OCI-LY3 (cell line): ENCODE results near the gene KCNAB1.

Experiments
- EZH2phosphoT487 ChIP-seq: fragments of 200-600 bp; shearing (Covaris generic); IDR thresholded peaks from 2 replicates; pipeline ENCODE4 v1.6.1; 2018; ENCODE audit warnings: antibody characterized with exemption, mixed run types, low read depth
- TF ChIP-seq, protein P1 (sequence below): fragments of 200-600, 300-600 bp; sonication (generic); IDR thresholded peaks from 2 replicates; pipeline ENCODE4 v1.5.1; 2014; ENCODE audit warnings: antibody characterized with exemption, low read length, low read depth

DNA sequence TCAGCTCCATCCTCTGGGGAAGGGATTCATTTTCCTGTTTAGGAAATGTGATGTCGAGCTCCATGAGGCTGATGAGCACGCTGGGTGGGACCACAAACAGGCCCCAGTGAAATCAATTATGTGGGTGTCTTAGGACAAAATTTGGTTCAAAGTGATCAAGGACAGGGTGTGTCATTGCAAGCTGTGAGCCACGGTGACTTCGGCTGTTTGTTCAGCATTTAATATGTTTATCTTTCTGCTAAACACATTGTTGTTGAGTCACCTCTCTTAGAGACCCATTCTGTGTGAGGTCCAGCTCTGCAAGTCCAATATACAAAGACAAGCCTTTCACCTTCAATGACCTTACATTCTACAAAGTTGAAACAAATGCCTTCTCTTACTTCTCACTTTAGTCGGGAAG, 393.2 kb downstream of the KCNAB1 start:
- TF ChIP-seq, protein P1, sequence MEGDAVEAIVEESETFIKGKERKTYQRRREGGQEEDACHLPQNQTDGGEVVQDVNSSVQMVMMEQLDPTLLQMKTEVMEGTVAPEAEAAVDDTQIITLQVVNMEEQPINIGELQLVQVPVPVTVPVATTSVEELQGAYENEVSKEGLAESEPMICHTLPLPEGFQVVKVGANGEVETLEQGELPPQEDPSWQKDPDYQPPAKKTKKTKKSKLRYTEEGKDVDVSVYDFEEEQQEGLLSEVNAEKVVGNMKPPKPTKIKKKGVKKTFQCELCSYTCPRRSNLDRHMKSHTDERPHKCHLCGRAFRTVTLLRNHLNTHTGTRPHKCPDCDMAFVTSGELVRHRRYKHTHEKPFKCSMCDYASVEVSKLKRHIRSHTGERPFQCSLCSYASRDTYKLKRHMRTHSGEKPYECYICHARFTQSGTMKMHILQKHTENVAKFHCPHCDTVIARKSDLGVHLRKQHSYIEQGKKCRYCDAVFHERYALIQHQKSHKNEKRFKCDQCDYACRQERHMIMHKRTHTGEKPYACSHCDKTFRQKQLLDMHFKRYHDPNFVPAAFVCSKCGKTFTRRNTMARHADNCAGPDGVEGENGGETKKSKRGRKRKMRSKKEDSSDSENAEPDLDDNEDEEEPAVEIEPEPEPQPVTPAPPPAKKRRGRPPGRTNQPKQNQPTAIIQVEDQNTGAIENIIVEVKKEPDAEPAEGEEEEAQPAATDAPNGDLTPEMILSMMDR: no peak
- TF ChIP-seq EZH2phosphoT487: no peak
